ENCODE measurements around the gene RAD51B. TPM values are rescaled to one million over a fixed set of nuclear protein-coding genes. Genes with fewer than 3 reads are reported as not detected.

RAD51B gene
- total RNA-seq, 1 experiment from 2014 or later: 16.7 TPM

- no peak for DNase-seq
- Histone ChIP-seq H2AFZ (ENCODE audit: low read length) (no peak overlapping the region), H3K27ac (ENCODE audit: insufficient read length, low read depth, low read length) (no peak overlapping the region), H3K79me1 (ENCODE audit: insufficient read depth, low read depth, low read length, poor library complexity, severe bottlenecking) (no peaks in the 10 kb centered on the region), H2BK120ac (ENCODE audit: low read depth, low read length, poor library complexity, severe bottlenecking) (no peak overlapping the region), H4K5ac (ENCODE audit: insufficient read length, low read depth, low read length) (no peak overlapping the region), H2AK5ac (ENCODE audit: insufficient read length, low read length) (no peak overlapping the region), H2BK5ac (ENCODE audit: insufficient read length, low read length) (no peak overlapping the region), H3K9ac (ENCODE audit: extremely low read depth, insufficient read length, low read length) (no peak overlapping the region), H2BK12ac (ENCODE audit: insufficient read length, low read depth, low read length) (no peak overlapping the region), H4K91ac (ENCODE audit: insufficient read length, low read depth, low read length) (no peak overlapping the region), H3K23me2 (ENCODE audit: insufficient read length, low read depth, low read length, poor library complexity, severe bottlenecking) (no peaks in the 10 kb centered on the region), H3K9me3 (ENCODE audit: control insufficient read depth, low read depth, low read length) (no peaks in the 10 kb centered on the region), H3K79me2 (ENCODE audit: insufficient read depth, low read length) (no peaks in the 10 kb centered on the region), H3K27me3 (ENCODE audit: insufficient read depth, low read length) (no peaks in the 10 kb centered on the region), H3K14ac (ENCODE audit: insufficient read depth, low read length) (no peak overlapping the region), H3K56ac (ENCODE audit: insufficient read length, low read depth, low read length) (no peak overlapping the region), H2BK15ac (ENCODE audit: low read depth, low read length) (no peak overlapping the region), H3K4ac (ENCODE audit: low read depth, low read length) (no peak overlapping the region), H3K18ac (ENCODE audit: insufficient read length, low read depth, low read length) (no peak overlapping the region), H2BK20ac (ENCODE audit: low read depth, low read length, poor library complexity, severe bottlenecking) (no peak overlapping the region), H3K4me2 (ENCODE audit: insufficient read depth, insufficient read length, low read length) (no peak overlapping the region), H4K20me1 (ENCODE audit: control insufficient read depth, insufficient read depth, insufficient read length) (no peaks in the 10 kb centered on the region), H4K8ac (replicated peaks; ENCODE audit: insufficient read length, low read depth, low read length) (no peak overlapping the region), H3K23ac (ENCODE audit: insufficient read length, low read depth, low read length) (no peak overlapping the region), H3T11ph (ENCODE audit: low read length) (no peak overlapping the region), H3K4me1 (ENCODE audit: insufficient read depth, low read length) (no peaks in the 10 kb centered on the region)
- no peak overlapping the region for H3K4me3 Mint-ChIP-seq
- no peak for TF ChIP-seq CTCF (conservative IDR thresholded peaks at IDR 0.05)
- peaks cover 24 to 27% of the 10 kb centered on the region in 2 experiments for H3K9me3 Mint-ChIP-seq
- H3K36me3 Mint-ChIP-seq (ENCODE audit: insufficient read depth in 1 of 3, low read depth in 3 of 3): peaks cover 17 to 33% (median 19%) of the 10 kb centered on the region in 3 experiments
- H3K4me1 Mint-ChIP-seq: peaks cover 24 to 26% of the 10 kb centered on the region in 2 experiments
- no peaks in the 10 kb centered on the region for H3K27me3 Mint-ChIP-seq (ENCODE audit: low read depth)
- WGBS (ENCODE audit: extremely low coverage, insufficient read length, low lambda C conversion rate): no CpG with 5 or more reads among the region's 8 CpGs
- H3K27ac Mint-ChIP-seq: peak overlapping the region in 1 of 3 experiments; percentile 42; a peak in 1 of 7 replicates
These were observed 707.0 kb downstream of the RAD51B start for GRCh38 chr14:68526512-68527091.
